Neural cell (in vitro differentiated cells): Measurements from ENCODE around the gene SKIC8. TPM values are rescaled to one million over a fixed set of nuclear protein-coding genes. Genes with fewer than 3 reads are reported as not detected.

ENCODE experiments used
- H2AFZ ChIP-seq: fragments of 200-600, 300-800 bp; sonication (generic), shearing (Covaris generic); 2 replicates; pipeline ENCODE4 v1.6.0; 2014; ENCODE audit warnings: low read depth, mild to moderate bottlenecking, antibody characterized with exemption, low read length, moderate library complexity
- H3F3A ChIP-seq: fragments of 200-600 bp; shearing (Covaris generic); 2 replicates; pipeline ENCODE4 v1.6.1; 2016; ENCODE audit warnings: mild to moderate bottlenecking, moderate library complexity, mixed read lengths, antibody characterized with exemption, low read length; ENCODE audit not compliant: insufficient read depth, poor library complexity, severe bottlenecking
- H3K27ac ChIP-seq: fragments of 200-600, 300-800 bp; sonication (generic), shearing (Covaris generic); 2 replicates; pipeline ENCODE4 v1.5.1; 2014; ENCODE audit warnings: mild to moderate bottlenecking, low read length, moderate library complexity
- H3K27me3 ChIP-seq: fragments of 300-800, 200-600 bp; sonication (generic), shearing (Covaris generic); 2 replicates; pipeline ENCODE4 v1.6.0; 2014; ENCODE audit warnings: mild to moderate bottlenecking, low read depth, low read length, moderate library complexity; ENCODE audit not compliant: insufficient read depth
- H3K36me3 ChIP-seq: fragments of 300-800, 200-600 bp; sonication (generic), shearing (Covaris generic); 2 replicates; pipeline ENCODE4 v1.5.1; 2014; ENCODE audit warnings: mild to moderate bottlenecking, antibody characterized with exemption, low read length, moderate library complexity; ENCODE audit not compliant: insufficient read depth
- H3K4me2 ChIP-seq: fragments of 300-800, 200-600 bp; sonication (generic), shearing (Covaris generic); 2 replicates; pipeline ENCODE4 v1.6.0; 2014; ENCODE audit warnings: mild to moderate bottlenecking, low read length
- H3K4me3 ChIP-seq: fragments of 300-800, 200-600 bp; sonication (generic), shearing (Covaris generic); 2 replicates; pipeline ENCODE4 v1.5.1; 2014; ENCODE audit warnings: mild to moderate bottlenecking, low read length, moderate library complexity
- H3K79me2 ChIP-seq: fragments of 200-600 bp; shearing (Covaris generic); replicated peaks from 2 replicates; pipeline ENCODE4 v1.6.0; 2014; ENCODE audit warnings: mild to moderate bottlenecking, low read length, moderate library complexity; ENCODE audit not compliant: insufficient read depth
- H3K9ac ChIP-seq: fragments of 300-800, 200-600 bp; sonication (generic), shearing (Covaris generic); 2 replicates; pipeline ENCODE4 v1.6.1; 2016; ENCODE audit warnings: mild to moderate bottlenecking, low read length, mixed read lengths
- H3K9me2 ChIP-seq: fragments of 200-600 bp; shearing (Covaris generic); 2 replicates; pipeline ENCODE4 v1.6.1; 2016; ENCODE audit warnings: mild to moderate bottlenecking, low read length, mixed read lengths; ENCODE audit not compliant: insufficient read depth
- H3K9me3 ChIP-seq: fragments of 200-600, 300-800 bp; sonication (generic), shearing (Covaris generic); 2 replicates; pipeline ENCODE4 v1.6.1; 2016; ENCODE audit warnings: mild to moderate bottlenecking, mixed run types, low read length, moderate library complexity, mixed read lengths
- H4K20me1 ChIP-seq: fragments of 200-600 bp; shearing (Covaris generic); 2 replicates; pipeline ENCODE4 v1.6.1; 2016; ENCODE audit warnings: mild to moderate bottlenecking, mixed run types; ENCODE audit not compliant: insufficient read depth
- CTCF ChIP-seq: fragments of 450-650 bp; IDR thresholded peaks from 2 replicates; pipeline ENCODE4 v1.5.1; 2014; ENCODE audit warnings: antibody characterized with exemption, mild to moderate bottlenecking, moderate library complexity; ENCODE audit not compliant: poor library complexity, severe bottlenecking
- EP300 ChIP-seq: fragments of 450-650 bp; conservative IDR thresholded peaks from 2 replicates; pipeline ENCODE4 v1.6.1; 2014; ENCODE audit warnings: antibody characterized with exemption, mild to moderate bottlenecking, moderate library complexity; ENCODE audit not compliant: poor library complexity, severe bottlenecking
- EZH2 ChIP-seq: fragments of 200-600, 300-800 bp; shearing (Covaris generic), sonication (generic); IDR thresholded peaks from 2 replicates; pipeline ENCODE4 v1.6.1; 2014; ENCODE audit warnings: antibody characterized with exemption, low read length, borderline replicate concordance, mild to moderate bottlenecking; ENCODE audit not compliant: insufficient read depth, poor library complexity, severe bottlenecking
- MXI1 ChIP-seq: fragments of 450-650 bp; conservative IDR thresholded peaks from 2 replicates; pipeline ENCODE4 v1.6.1; 2014; ENCODE audit warnings: antibody characterized with exemption, mild to moderate bottlenecking; ENCODE audit not compliant: poor library complexity, severe bottlenecking
- POLR2AphosphoS5 ChIP-seq: IDR thresholded peaks from 2 replicates; pipeline ENCODE4 v1.6.1; 2012
- RAD21 ChIP-seq: fragments of 450-650 bp; conservative IDR thresholded peaks from 2 replicates; pipeline ENCODE4 v1.6.1; 2014; ENCODE audit warnings: antibody characterized with exemption, mild to moderate bottlenecking, moderate library complexity
- REST ChIP-seq: IDR thresholded peaks from 2 replicates; pipeline ENCODE4 v1.6.1; 2012; ENCODE audit warnings: borderline replicate concordance
- SMC3 ChIP-seq: fragments of 450-650 bp; conservative IDR thresholded peaks from 2 replicates; pipeline ENCODE4 v1.6.1; 2014; ENCODE audit warnings: antibody characterized with exemption, mild to moderate bottlenecking, moderate library complexity; ENCODE audit not compliant: poor library complexity
- TAF1 ChIP-seq: IDR thresholded peaks from 2 replicates; pipeline ENCODE4 v1.6.1; 2012; ENCODE audit warnings: low read depth
- polyA plus RNA-seq: library from polyadenylated mRNA; depleted of rRNA; stranded (reverse); fragments of >200 nt; gene quantifications from 2 replicates; pipeline ENCODE4 v1.2.3, GENCODE V29; 2014

SKIC8 gene
- polyA plus RNA-seq, 1 donor from 2014 or later, result 170 TPM

- H2AFZ ChIP-seq, result no peak overlapping the region
- no peak overlapping the region for H3K9ac ChIP-seq
- no peaks in the 10 kb centered on the region for H3K79me2 ChIP-seq
- TF ChIP-seq SMC3 (no peak), RAD21 (no peak), EP300 (no peak), MXI1 (no peak), TAF1 (no peak), CTCF (no peak), EZH2 (no peak), POLR2AphosphoS5 (no peak), REST (no peak)
- H3K4me3 ChIP-seq, result no peak overlapping the region
- no peaks in the 10 kb centered on the region for H3K27me3 ChIP-seq
- no peaks in the 10 kb centered on the region for H3K36me3 ChIP-seq
- H3K4me2 ChIP-seq, result no peak overlapping the region
- no peaks in the 10 kb centered on the region for H3F3A ChIP-seq
- no peaks in the 10 kb centered on the region for H4K20me1 ChIP-seq
- H3K9me3 ChIP-seq, result no peaks in the 10 kb centered on the region
- no peaks in the 10 kb centered on the region for H3K9me2 ChIP-seq
- no peak overlapping the region for H3K27ac ChIP-seq
These were observed 55.9 kb downstream of the SKIC8 start for GRCh38 chr15:78243491-78243941.

GRCh38 chr15:78243058-78243457 lies 56.4 kb downstream of the SKIC8 start:
- no peak overlapping the region for H3K9ac ChIP-seq
- H3K4me2 ChIP-seq, result no peak overlapping the region
- TF ChIP-seq REST (no peak), MXI1 (no peak), RAD21 (no peak), CTCF (no peak), SMC3 (no peak)
- no peak overlapping the region for H2AFZ ChIP-seq
- no peaks in the 10 kb centered on the region for H3F3A ChIP-seq
- H3K9me2 ChIP-seq, result no peaks in the 10 kb centered on the region
- no peaks in the 10 kb centered on the region for H4K20me1 ChIP-seq
- H3K4me3 ChIP-seq, result no peak overlapping the region
- H3K79me2 ChIP-seq, result no peaks in the 10 kb centered on the region
- H3K36me3 ChIP-seq, result no peaks in the 10 kb centered on the region
- H3K27ac ChIP-seq, result no peak overlapping the region
- no peaks in the 10 kb centered on the region for H3K9me3 ChIP-seq
- H3K27me3 ChIP-seq, result no peaks in the 10 kb centered on the region
